Panc1 (cell line): ENCODE data around the gene ADD2. TPM values are rescaled to one million over a fixed set of nuclear protein-coding genes. Genes with fewer than 3 reads are reported as not detected.
"Not testable (repeated sequence)": the region's sequence is repeated elsewhere in the genome, so short reads cannot be mapped to it uniquely, and the experiment has no call there.

Source experiments
- ATAC-seq: fragments of 200-7000 bp; cut with Tn5 transposase; 2 replicates; pipeline ENCODE4 v1.9.1; 2020; ENCODE audit warnings: mild to moderate bottlenecking, moderate library complexity
- BruUV-seq: library from RNA; stranded (reverse); fragments of 400-500 nt; replicated peaks from 2 replicates; lab custom pipeline; 2021; lab: Mats Ljungman, UMichigan
- CTCF ChIA-PET: fragments of 300-600 bp; sonication (Branson Sonifier 250); formaldehyde crosslinking; loops from one replicate; lab custom pipeline; 2022; ENCODE audit warnings: antibody characterized with exemption; lab: Charles Lee
- POLR2A ChIA-PET: fragments of 300-600 bp; sonication (Branson Sonifier 250); formaldehyde crosslinking; loops from one replicate; lab custom pipeline; 2022; ENCODE audit warnings: antibody characterized with exemption; lab: Charles Lee
- DNase-seq: peaks from one replicate; pipeline ENCODE4 v3.0.0-alpha.2; 2010; ENCODE audit warnings: low read depth, low spot score
- H3K27ac ChIP-seq: 2 replicates; pipeline ENCODE4 v1.5.1; 2011; ENCODE audit warnings: mild to moderate bottlenecking, low read length, inconsistent platforms
- H3K27me3 ChIP-seq: fragments of 200-500 bp; sonication (Bioruptor generic); 2 replicates; pipeline ENCODE4 v1.6.0; 2014; ENCODE audit warnings: low read length, inconsistent platforms; ENCODE audit not compliant: control insufficient read depth, insufficient read depth
- H3K36me3 ChIP-seq: fragments of 200-500 bp; sonication (Bioruptor generic); 2 replicates; pipeline ENCODE4 v1.5.1; 2014; ENCODE audit warnings: inconsistent platforms, mild to moderate bottlenecking, low read length, moderate library complexity; ENCODE audit not compliant: control insufficient read depth, insufficient read depth
- H3K4me1 ChIP-seq: 2 replicates; pipeline ENCODE4 v1.5.1; 2011; ENCODE audit warnings: inconsistent platforms, mild to moderate bottlenecking, low read length, moderate library complexity; ENCODE audit not compliant: control insufficient read depth, insufficient read depth
- H3K4me3 ChIP-seq, 2 experiments: 2 replicates each; pipeline ENCODE4 v1.5.1; 2011 to 2012; ENCODE audit warnings: low read depth in 2 of 2, low read length in 2 of 2, mild to moderate bottlenecking in 2 of 2, inconsistent platforms in 1 of 2, moderate library complexity in 1 of 2
- H3K9me3 ChIP-seq: fragments of 200-500 bp; sonication (Bioruptor generic); 2 replicates; pipeline ENCODE4 v1.5.1; 2014; ENCODE audit warnings: low read depth, mild to moderate bottlenecking, inconsistent platforms, low read length, moderate library complexity; ENCODE audit not compliant: control insufficient read depth, insufficient read depth
- CTCF ChIP-seq: fragments of 450-650 bp; IDR thresholded peaks from 2 replicates; pipeline ENCODE4 v1.5.1; 2017; ENCODE audit warnings: mild to moderate bottlenecking
- POLR2AphosphoS5 ChIP-seq: IDR thresholded peaks from 2 replicates; pipeline ENCODE4 v1.6.1; 2012; ENCODE audit warnings: mild to moderate bottlenecking, low read depth, low read length, moderate library complexity
- REST ChIP-seq, 2 experiments: IDR thresholded peaks; 2 replicates each; pipeline ENCODE4 v1.6.1; 2011 to 2012; ENCODE audit warnings: low read depth in 2 of 2, control low read depth in 1 of 2, low read length in 1 of 2, mild to moderate bottlenecking in 1 of 2, moderate library complexity in 1 of 2; ENCODE audit not compliant: insufficient read depth in 1 of 2
- SIN3A ChIP-seq: IDR thresholded peaks from 2 replicates; pipeline ENCODE4 v1.6.1; 2012; ENCODE audit warnings: low read depth, mild to moderate bottlenecking, low read length, moderate library complexity, borderline replicate concordance; ENCODE audit not compliant: insufficient read depth
- TCF7L2 ChIP-seq: IDR thresholded peaks from 2 replicates; pipeline ENCODE4 v1.6.1; 2011; ENCODE audit warnings: mild to moderate bottlenecking, low read depth, low read length, inconsistent platforms
- in situ Hi-C: cut with HindIII; loops from 2 replicates; pipeline ENCODE4 v1.10.0; 2016; ENCODE audit warnings: low sequenced_read_pairs, low pct_unique_long_range_greater_than_20kb
- intact Hi-C: fragments of 100-400 bp; cut with micrococcal nuclease; formaldehyde crosslinking; loops from one replicate; pipeline ENCODE4 v1.10.0; 2022; ENCODE audit not compliant: unreplicated experiment
- total RNA-seq: library from RNA; stranded (reverse); gene quantifications from one replicate; pipeline ENCODE4 v1.2.1, GENCODE V29; 2021; ENCODE audit not compliant: unreplicated experiment

ADD2 gene
- total RNA-seq, 1 experiment from 2014 or later: 0.26 TPM

- ATAC-seq: no peak
- Histone ChIP-seq H3K36me3 (no peaks in the 10 kb centered on the region), H3K27me3 (peaks cover 12% of the 10 kb centered on the region), H3K4me1 (no peaks in the 10 kb centered on the region), H3K4me3 (no peak overlapping the region), H3K27ac (no peak overlapping the region), H3K9me3 (no peaks in the 10 kb centered on the region)
- ChIA-PET CTCF (no interaction called here), POLR2A (no interaction called here)
- BruUV-seq: no TSS peak
- DNase-seq: no peak
- intact Hi-C loops: no loop called here
- TF ChIP-seq CTCF (no peak), REST (IDR thresholded peaks at IDR 0.05; ENCODE audit: insufficient read depth in 1 of 2, low read depth in 2 of 2, low read length in 1 of 2) (no peak), TCF7L2 (no peak)
- in situ Hi-C loops: no loop called here
These were observed 33.7 kb upstream of the ADD2 start for GRCh38 chr2:70801607-70802263.

- DNase-seq (no peak), ATAC-seq (no peak)
- POLR2A ChIA-PET: no interaction called here
- no peaks in the 10 kb centered on the region for H3K36me3 ChIP-seq
- CTCF ChIA-PET: no interaction called here
- no peaks in the 10 kb centered on the region for H3K9me3 ChIP-seq
- H3K27ac ChIP-seq: no peak overlapping the region
- no peak for TF ChIP-seq SIN3A
- no peak for TF ChIP-seq POLR2AphosphoS5
- no peak for TF ChIP-seq TCF7L2
- TF ChIP-seq REST (IDR thresholded peaks at IDR 0.05; ENCODE audit: insufficient read depth in 1 of 2, low read depth in 2 of 2, low read length in 1 of 2): no peak
- TF ChIP-seq CTCF: no peak
- H3K27me3 ChIP-seq: peaks cover 15% of the 10 kb centered on the region
- in situ Hi-C loops: no loop called here
- intact Hi-C loops: no loop called here
- BruUV-seq: no TSS peak
- no peaks in the 10 kb centered on the region for H3K4me1 ChIP-seq
- H3K4me3 ChIP-seq: no peak overlapping the region
These were observed 31.7 kb upstream of the ADD2 start for GRCh38 chr2:70799706-70800105.

- H3K27ac ChIP-seq, POLR2A ChIA-PET, in situ Hi-C loops, H3K36me3 ChIP-seq, intact Hi-C loops, H3K4me1 ChIP-seq, BruUV-seq, ATAC-seq, H3K9me3 ChIP-seq, H3K4me3 ChIP-seq, CTCF ChIA-PET, DNase-seq: not testable (repeated sequence)
- H3K27me3 ChIP-seq: peaks cover 21% of the 10 kb centered on the region
These were observed 30.0 kb upstream of the ADD2 start for GRCh38 chr2:70797996-70798395.
